ENCODE measurements around the gene MAFB. TPM values are rescaled to one million over a fixed set of nuclear protein-coding genes. Genes with fewer than 3 reads are reported as not detected.

The MAFB gene
- total RNA-seq, 1 experiment from 2014 or later: 15.9 TPM

GRCh38 chr20:40652441-40652987 is 36.5 kb downstream of the MAFB start:
- Mint-ChIP-seq H3K36me3 (ENCODE audit: insufficient read depth, unreplicated experiment) (no peaks in the 10 kb centered on the region), H3K27ac (ENCODE audit: low read depth, unreplicated experiment) (peak overlapping the region; percentile 88), H3K4me1 (ENCODE audit: insufficient read depth, unreplicated experiment) (peaks cover 65% of the 10 kb centered on the region), H3K9me3 (ENCODE audit: unreplicated experiment) (no peaks in the 10 kb centered on the region), H3K4me3 (ENCODE audit: unreplicated experiment) (no peak overlapping the region), H3K27me3 (ENCODE audit: insufficient read depth, unreplicated experiment) (no peaks in the 10 kb centered on the region)
- ChIA-PET CTCF (interaction anchor here (0.6 to 3.5 kb wide), 4 partner anchors 37 to 580 kb away, joined by 3 to 24 read pairs (median 4); partner anchors contain the start of gene MAFB), POLR2A (interaction anchor here (1.3 to 3.3 kb wide), 3 partner anchors 21 to 365 kb away, joined by 3 to 15 read pairs (median 6); no protein-coding TSS in a partner anchor)
- TF ChIP-seq, protein P1, sequence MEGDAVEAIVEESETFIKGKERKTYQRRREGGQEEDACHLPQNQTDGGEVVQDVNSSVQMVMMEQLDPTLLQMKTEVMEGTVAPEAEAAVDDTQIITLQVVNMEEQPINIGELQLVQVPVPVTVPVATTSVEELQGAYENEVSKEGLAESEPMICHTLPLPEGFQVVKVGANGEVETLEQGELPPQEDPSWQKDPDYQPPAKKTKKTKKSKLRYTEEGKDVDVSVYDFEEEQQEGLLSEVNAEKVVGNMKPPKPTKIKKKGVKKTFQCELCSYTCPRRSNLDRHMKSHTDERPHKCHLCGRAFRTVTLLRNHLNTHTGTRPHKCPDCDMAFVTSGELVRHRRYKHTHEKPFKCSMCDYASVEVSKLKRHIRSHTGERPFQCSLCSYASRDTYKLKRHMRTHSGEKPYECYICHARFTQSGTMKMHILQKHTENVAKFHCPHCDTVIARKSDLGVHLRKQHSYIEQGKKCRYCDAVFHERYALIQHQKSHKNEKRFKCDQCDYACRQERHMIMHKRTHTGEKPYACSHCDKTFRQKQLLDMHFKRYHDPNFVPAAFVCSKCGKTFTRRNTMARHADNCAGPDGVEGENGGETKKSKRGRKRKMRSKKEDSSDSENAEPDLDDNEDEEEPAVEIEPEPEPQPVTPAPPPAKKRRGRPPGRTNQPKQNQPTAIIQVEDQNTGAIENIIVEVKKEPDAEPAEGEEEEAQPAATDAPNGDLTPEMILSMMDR (IDR thresholded peaks at IDR 0.05; ENCODE audit: unreplicated experiment): no peak
- intact Hi-C loops (cut with micrococcal nuclease): no loop called here
- no peak for DNase-seq (ENCODE audit: unreplicated experiment)
- no TSS peak for BruUV-seq (replicated peaks)

- H3K9me3 Mint-ChIP-seq (ENCODE audit: unreplicated experiment): no peaks in the 10 kb centered on the region
- peak; percentile 81 for DNase-seq (ENCODE audit: unreplicated experiment)
- H3K27me3 Mint-ChIP-seq (ENCODE audit: insufficient read depth, unreplicated experiment): no peaks in the 10 kb centered on the region
- CTCF ChIA-PET: interaction anchor here (0.8 to 5.5 kb wide), 6 partner anchors 15 to 364 kb away, joined by 3 to 48 read pairs (median 6); partner anchors contain the start of gene MAFB
- POLR2A ChIA-PET: interaction anchor here (1.1 to 6.2 kb wide), 8 partner anchors 15 to 364 kb away, joined by 3 to 91 read pairs (median 18); partner anchors contain the start of gene MAFB
- peak overlapping the region; percentile 33 for H3K4me3 Mint-ChIP-seq (ENCODE audit: unreplicated experiment)
- H3K36me3 Mint-ChIP-seq (ENCODE audit: insufficient read depth, unreplicated experiment): no peaks in the 10 kb centered on the region
- TF ChIP-seq, protein P1 (IDR thresholded peaks at IDR 0.05; ENCODE audit: unreplicated experiment): no peak
- H3K27ac Mint-ChIP-seq (ENCODE audit: low read depth, unreplicated experiment): peak overlapping the region; percentile 88
- BruUV-seq (replicated peaks): no TSS peak
- H3K4me1 Mint-ChIP-seq (ENCODE audit: insufficient read depth, unreplicated experiment): peaks cover 66% of the 10 kb centered on the region
- intact Hi-C loops (cut with micrococcal nuclease): no loop called here
These were observed 37.9 kb downstream of the MAFB start for GRCh38 chr20:40651151-40651550.

DNA sequence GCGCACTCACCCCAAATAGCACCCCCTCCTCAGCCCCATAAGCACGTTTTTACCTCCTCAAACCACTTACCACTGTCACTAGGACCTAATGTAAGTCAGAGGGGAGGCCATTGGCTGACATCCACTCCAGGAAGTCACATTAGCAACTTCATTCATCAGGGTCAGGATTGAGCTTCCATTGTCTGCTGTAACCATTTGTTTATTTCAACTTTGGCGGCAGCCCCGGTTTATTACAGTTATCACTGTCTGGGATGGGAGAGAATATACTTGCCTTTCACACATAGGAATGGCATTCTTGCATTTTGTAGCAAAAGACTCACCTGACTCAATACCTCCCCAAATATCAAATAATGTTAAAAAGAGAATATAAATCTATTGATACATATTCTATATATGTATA is 38.3 kb downstream of the MAFB start:
- Mint-ChIP-seq H3K27me3 (ENCODE audit: insufficient read depth, unreplicated experiment) (no peaks in the 10 kb centered on the region), H3K27ac (ENCODE audit: low read depth, unreplicated experiment) (peak overlapping the region; percentile 88), H3K4me3 (ENCODE audit: unreplicated experiment) (peak overlapping the region; percentile 4), H3K4me1 (ENCODE audit: insufficient read depth, unreplicated experiment) (peaks cover 65% of the 10 kb centered on the region), H3K9me3 (ENCODE audit: unreplicated experiment) (no peaks in the 10 kb centered on the region), H3K36me3 (ENCODE audit: insufficient read depth, unreplicated experiment) (no peaks in the 10 kb centered on the region)
- TF ChIP-seq, protein P1 (IDR thresholded peaks at IDR 0.05; ENCODE audit: unreplicated experiment): no peak
- intact Hi-C loops (cut with micrococcal nuclease): no loop called here
- CTCF ChIA-PET: interaction anchor here (0.7 to 5.5 kb wide), 8 partner anchors 12 to 364 kb away, joined by 3 to 48 read pairs (median 4); partner anchors contain the start of gene MAFB
- no TSS peak for BruUV-seq (replicated peaks)
- peak; percentile 45 for DNase-seq (ENCODE audit: unreplicated experiment)
- POLR2A ChIA-PET: interaction anchor here (0.9 to 6.2 kb wide), 11 partner anchors 10 to 364 kb away, joined by 3 to 91 read pairs (median 7); partner anchors contain the start of gene MAFB

- no peak overlapping the region for H3K4me3 Mint-ChIP-seq (ENCODE audit: unreplicated experiment)
- peak overlapping the region; percentile 80 for H3K27ac Mint-ChIP-seq (ENCODE audit: low read depth, unreplicated experiment)
- TF ChIP-seq, protein P1 (IDR thresholded peaks at IDR 0.05; ENCODE audit: unreplicated experiment): no peak
- no peaks in the 10 kb centered on the region for H3K36me3 Mint-ChIP-seq (ENCODE audit: insufficient read depth, unreplicated experiment)
- peaks cover 43% of the 10 kb centered on the region for H3K4me1 Mint-ChIP-seq (ENCODE audit: insufficient read depth, unreplicated experiment)
- no peaks in the 10 kb centered on the region for H3K9me3 Mint-ChIP-seq (ENCODE audit: unreplicated experiment)
- no peaks in the 10 kb centered on the region for H3K27me3 Mint-ChIP-seq (ENCODE audit: insufficient read depth, unreplicated experiment)
- intact Hi-C loops (cut with micrococcal nuclease): no loop called here
- CTCF ChIA-PET: interaction anchor here (0.6 to 5.5 kb wide), 16 partner anchors 12 to 1600 kb away, joined by 3 to 48 read pairs (median 4); partner anchors contain the start of gene MAFB
- POLR2A ChIA-PET: interaction anchor here (0.5 to 6.2 kb wide), 13 partner anchors 12 to 818 kb away, joined by 3 to 91 read pairs (median 4); partner anchors contain the start of gene MAFB
- no TSS peak for BruUV-seq (replicated peaks)
- DNase-seq (ENCODE audit: unreplicated experiment): no peak
These were observed 40.6 kb downstream of the MAFB start for GRCh38 chr20:40648210-40649072.
